GM06990 (cell line): ENCODE data around the gene DOP1A.
A peak's percentile ranks its signal among the peaks of the same experiment; 100 is the strongest.

ENCODE experiments used
- DNase-seq: peaks from one replicate; pipeline ENCODE4 v3.0.0-alpha.2; 2011; ENCODE audit not compliant: insufficient read length; ENCODE audit errors: extremely low read depth
- H3K27me3 ChIP-seq: replicated peaks from 2 replicates; pipeline ENCODE4 v1.6.0; 2011; ENCODE audit warnings: low read length; ENCODE audit not compliant: control insufficient read depth, insufficient read depth
- H3K36me3 ChIP-seq: 2 replicates; pipeline ENCODE4 v1.5.1; 2011; ENCODE audit warnings: low read length; ENCODE audit not compliant: control insufficient read depth, insufficient read depth
- H3K4me3 ChIP-seq: replicated peaks from 2 replicates; pipeline ENCODE4 v1.5.1; 2011; ENCODE audit warnings: low read depth, mild to moderate bottlenecking, control low read depth, low read length
- CTCF ChIP-seq: IDR thresholded peaks from 2 replicates; pipeline ENCODE4 v1.5.1; 2011; ENCODE audit warnings: low read length, control low read depth, mild to moderate bottlenecking, inconsistent platforms; ENCODE audit not compliant: insufficient read depth, poor library complexity, severe bottlenecking

The DOP1A gene

GRCh38 chr6:83067448-83068439 lies at the start of gene DOP1A:
Gene DOP1A, plus strand, starts transcription at chr6:83067671. Its CDS starts 29,307 bp downstream, at chr6:83096978.
- Histone ChIP-seq H3K4me3 (peak within 1 kb of the TSS; percentile 87), H3K27me3 (no peaks in the 10 kb centered on the region), H3K36me3 (no peaks in the 10 kb centered on the region)
- TF ChIP-seq CTCF: peak; percentile 96
- peak; percentile 97 for DNase-seq

GRCh38 chr6:83019741-83020140 lies 47.7 kb upstream of the DOP1A start:
- TF ChIP-seq CTCF: no peak

DNA sequence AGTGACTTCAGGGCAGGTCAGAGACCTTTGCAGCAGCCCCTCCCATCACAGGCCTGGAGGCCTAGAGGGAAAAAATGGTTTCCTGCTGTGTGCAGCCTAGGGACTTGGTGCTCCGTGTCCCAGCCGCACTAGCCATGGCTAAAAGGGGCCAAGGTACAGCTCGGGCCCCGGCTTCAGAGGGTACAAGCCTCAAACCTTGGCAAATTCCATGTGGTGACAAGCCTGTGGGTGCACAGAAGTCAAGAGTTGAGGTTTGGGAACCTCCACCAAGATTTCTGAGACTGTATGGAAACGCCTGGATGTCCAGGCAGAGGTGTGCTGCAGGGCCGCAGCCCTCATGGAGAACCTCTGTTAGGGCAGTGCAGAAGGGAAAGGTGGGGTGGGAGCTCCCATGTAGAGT lies 35.8 kb upstream of the DOP1A start:
- no peak overlapping the region for H3K4me3 ChIP-seq
- no peak for DNase-seq
- TF ChIP-seq CTCF: no peak
- no peaks in the 10 kb centered on the region; the same call in 1 of the 2 replicates for H3K36me3 ChIP-seq
- no peaks in the 10 kb centered on the region for H3K27me3 ChIP-seq

More at GRCh38 chr6:83019741-83020140, 47.7 kb upstream of the DOP1A start:
- H3K27me3 ChIP-seq: no peaks in the 10 kb centered on the region
- no peaks in the 10 kb centered on the region; the same call in 1 of the 2 replicates for H3K36me3 ChIP-seq
- no peak overlapping the region for H3K4me3 ChIP-seq
- DNase-seq: no peak

DNA sequence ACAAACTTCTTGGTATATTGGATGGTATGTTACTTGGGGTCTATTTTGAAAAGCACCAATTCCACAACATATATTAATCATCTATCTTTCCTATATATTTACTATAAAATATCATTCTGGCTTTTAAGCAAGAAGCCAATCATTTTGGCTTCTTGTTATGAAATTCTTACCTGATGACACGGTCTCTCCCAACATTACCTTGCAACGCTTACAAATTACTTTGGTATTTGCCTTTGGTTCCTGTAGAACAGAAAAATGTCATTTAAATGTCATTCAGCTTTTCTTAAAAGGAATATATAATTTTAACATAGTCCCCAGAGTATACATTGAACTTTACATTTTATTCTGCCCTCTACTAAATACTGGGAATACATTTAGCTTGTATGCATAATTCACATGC lies 29.2 kb upstream of the DOP1A start:
- no peaks in the 10 kb centered on the region for H3K36me3 ChIP-seq
- no peaks in the 10 kb centered on the region for H3K27me3 ChIP-seq
- no peak for TF ChIP-seq CTCF
- no peak overlapping the region for H3K4me3 ChIP-seq
- DNase-seq: no peak

- no peak overlapping the region for H3K4me3 ChIP-seq
- no peak for TF ChIP-seq CTCF
- no peaks in the 10 kb centered on the region for H3K27me3 ChIP-seq
- H3K36me3 ChIP-seq: no peaks in the 10 kb centered on the region
- DNase-seq: no peak
Observed at GRCh38 chr6:83042467-83043053, 24.9 kb upstream of the DOP1A start.
